Endometrial microvascular endothelial cells (primary cell): ENCODE measurements around the gene CCDC92. TPM values are rescaled to one million over a fixed set of nuclear protein-coding genes. Genes with fewer than 3 reads are reported as not detected.
"Not testable (repeated sequence)": the region's sequence is repeated elsewhere in the genome, so short reads cannot be mapped to it uniquely, and the experiment has no call there.

Source experiments
- in situ Hi-C: cut with HindIII; loops from 2 replicates; pipeline ENCODE4 v1.10.0; 2017; ENCODE audit warnings: low sequenced_read_pairs, low pct_unique_long_range_greater_than_20kb; ENCODE audit errors: inconsistent ontology term
- total RNA-seq: library from RNA; depleted of rRNA; stranded (reverse); fragments of >200 nt; gene quantifications from one replicate; pipeline ENCODE4 v1.2.3, GENCODE V29; 2015; ENCODE audit errors: inconsistent ontology term

The CCDC92 gene
- total RNA-seq, 1 donor from 2014 or later = 20.8 TPM

GRCh38 chr12:123957196-123957595, 15.4 kb downstream of the CCDC92 start:
- in situ Hi-C loops = no loop called here

DNA sequence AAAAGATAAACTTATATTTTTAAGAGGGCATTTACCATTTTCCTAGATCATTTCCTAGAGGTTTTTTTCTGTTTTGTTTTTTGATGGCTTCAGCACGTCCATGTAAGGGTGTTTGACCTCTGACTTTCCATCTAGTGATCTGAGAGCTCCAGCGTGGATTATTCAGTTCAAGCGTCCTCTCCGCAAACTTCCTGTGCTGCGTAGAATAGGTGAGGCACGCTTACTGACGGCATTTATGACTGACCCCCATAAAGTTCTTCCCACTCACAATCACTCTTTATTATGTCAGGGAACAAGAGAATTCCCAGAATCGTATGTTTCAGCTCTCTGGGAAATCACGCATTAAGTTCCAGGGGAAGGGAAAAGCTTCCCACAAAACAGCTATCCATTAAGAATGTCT, 16.4 kb downstream of the CCDC92 start:
- in situ Hi-C loops = no loop called here

DNA sequence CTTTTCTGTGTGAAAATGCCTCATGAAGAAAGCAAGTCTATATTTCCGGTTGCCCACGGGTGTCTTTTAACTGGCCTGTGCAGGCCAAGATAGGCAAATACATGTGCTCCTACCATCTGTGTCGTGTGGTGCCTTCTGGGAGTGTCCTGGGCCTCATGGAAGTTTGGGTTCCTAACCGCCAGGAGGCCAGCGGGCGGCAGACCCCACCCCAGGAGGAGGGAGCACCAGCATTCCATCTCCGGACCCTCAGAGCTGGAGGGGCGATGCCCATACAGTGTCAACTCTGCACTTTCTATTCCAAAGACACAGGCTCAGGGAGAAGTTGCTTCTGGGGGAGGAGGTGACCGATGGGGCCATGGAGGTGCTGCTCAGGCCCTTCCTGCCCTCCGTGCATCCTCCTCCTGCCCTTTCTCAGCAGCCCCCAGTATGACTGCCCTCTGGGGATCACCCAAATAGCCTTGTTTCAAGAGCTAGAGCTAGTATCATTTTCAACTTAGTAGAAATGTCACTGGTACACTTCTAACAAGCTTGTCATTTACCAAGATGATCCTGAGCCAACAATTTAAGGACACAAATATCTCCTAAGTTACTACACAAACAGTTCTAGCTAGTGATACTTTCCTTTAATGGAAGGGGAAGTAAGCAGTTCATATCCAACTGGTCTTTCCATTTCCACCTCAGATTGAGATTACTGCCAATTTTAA, 17.8 kb downstream of the CCDC92 start:
- in situ Hi-C loops = no loop called here

DNA sequence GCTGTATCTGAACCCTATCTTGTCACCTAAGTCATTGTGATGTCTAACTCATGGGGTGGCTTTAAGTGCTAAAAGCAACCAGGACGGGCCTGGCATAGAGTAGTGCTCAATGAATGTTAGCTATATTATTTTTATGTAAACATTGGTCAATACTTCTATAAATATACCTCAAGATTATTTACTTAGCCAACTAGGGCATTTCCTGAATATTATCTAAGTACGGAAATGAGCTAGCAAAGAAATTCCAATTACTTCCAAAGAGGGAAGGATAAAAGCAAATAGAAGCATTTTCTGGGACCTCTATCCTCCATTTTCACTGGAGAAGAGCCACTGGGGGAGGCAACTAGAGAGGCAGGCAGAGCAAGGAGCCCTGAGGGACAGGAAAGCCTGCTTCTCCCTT, 20.6 kb downstream of the CCDC92 start:
- in situ Hi-C loops = no loop called here

- in situ Hi-C loops = no loop called here
These were observed 21.2 kb downstream of the CCDC92 start for GRCh38 chr12:123951467-123951866.

DNA sequence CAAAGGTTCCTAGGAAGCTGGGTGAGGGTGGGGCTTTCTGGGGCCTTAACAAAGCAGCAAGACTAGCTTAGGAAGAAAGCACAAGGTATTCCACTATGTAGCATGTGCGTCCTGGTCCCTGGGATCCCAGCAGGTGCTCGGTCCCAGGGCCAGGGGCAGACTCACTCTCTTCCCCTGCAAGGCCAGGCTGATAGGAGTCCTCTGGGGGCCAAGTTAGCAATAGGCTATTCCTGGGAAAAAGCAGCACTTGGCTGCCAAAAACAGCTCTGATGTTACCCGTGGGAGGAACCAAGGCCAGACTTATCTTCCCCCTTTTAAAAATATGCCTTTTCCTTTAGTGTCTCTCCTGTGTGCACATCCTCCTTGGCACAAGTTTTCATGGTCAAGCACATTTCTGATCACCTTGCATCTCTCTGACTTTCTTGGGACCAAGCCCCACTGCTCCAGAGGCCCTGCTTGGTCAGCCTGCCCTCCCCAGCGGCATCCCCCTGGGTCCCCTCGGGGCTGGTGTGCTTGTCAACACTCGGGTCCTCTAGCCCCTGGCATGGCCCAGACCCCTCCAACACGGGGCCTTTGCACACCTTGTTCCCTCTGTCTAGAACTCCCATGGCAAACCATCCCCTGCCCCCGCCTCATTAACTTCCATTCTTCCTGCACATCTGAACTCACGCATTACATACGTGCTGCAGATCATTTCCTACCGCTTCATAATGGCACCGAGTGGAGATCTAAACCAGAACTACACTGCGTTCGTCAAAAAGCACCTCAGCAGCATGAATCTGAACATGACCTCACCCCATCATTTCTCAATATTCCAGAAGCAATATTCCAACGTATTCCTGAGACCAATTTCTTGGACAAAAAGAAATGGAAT, 21.9 kb downstream of the CCDC92 start:
- in situ Hi-C loops = no loop called here

- in situ Hi-C loops = no loop called here
These were observed 22.9 kb downstream of the CCDC92 start for GRCh38 chr12:123949770-123950165.

DNA sequence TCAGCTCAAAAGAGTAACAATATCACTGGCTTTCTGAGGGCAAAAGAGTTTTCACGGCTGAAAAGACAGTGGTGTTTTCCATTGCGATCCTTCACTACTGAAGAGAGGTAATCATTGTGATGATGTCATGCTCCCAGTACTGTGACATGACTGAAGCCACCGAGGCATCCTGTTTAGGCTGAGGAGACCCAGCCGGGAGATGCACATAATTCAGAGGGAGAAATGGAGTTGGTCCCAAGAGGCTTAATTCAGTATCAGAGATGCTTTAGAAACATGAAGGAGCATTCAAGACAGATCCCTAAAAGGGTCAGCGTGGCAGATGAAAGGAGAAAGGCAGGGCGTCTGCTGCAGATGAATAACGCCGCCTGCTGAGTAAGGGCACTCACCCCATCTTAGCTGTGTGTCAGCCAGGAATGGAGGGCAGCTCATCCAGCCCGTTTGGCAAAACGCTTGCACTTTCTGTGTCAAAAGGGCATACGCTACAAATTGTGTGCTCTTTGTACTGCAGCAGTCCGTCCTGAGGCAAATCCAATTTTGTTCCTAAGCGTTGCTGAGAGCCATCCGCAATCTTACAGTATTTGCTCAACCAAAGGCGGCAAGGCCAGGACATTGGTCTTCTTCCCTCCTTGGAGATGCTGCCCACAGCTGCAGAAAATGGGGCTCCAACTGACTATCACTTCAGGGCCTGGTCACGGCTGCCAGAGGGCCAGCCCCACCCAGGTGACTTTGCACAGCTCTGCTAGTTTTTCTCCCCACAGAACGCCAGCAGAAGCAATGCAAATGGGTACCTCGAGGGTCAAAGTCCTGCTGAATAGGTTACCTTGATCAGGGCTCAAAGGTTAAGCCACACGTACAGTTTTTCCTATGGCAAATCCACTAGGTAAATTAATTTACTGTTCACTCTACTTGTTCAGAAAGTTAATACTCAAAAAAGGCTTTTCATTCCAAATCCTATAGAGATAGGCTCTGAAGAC, 23.5 kb downstream of the CCDC92 start:
- in situ Hi-C loops = no loop called here

DNA sequence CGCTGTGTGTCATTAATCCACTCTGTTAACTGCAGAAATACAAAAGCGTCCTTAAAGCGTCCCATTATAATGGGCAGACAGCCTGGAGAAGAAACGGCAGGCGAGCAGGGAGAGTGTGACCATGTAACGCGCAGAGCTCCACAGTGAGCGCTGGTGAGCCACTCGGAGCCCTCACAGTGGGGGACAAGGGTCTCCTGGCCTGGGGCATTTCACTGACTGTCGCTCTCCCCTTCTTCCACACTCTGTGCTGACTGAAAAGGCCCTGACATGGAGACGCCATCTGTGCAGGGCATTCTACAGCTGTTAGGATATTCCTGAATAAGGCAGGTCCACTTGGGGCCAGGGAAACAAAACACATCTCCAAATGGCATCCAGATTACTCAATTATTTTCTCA, 24.2 kb downstream of the CCDC92 start:
- in situ Hi-C loops = no loop called here

DNA sequence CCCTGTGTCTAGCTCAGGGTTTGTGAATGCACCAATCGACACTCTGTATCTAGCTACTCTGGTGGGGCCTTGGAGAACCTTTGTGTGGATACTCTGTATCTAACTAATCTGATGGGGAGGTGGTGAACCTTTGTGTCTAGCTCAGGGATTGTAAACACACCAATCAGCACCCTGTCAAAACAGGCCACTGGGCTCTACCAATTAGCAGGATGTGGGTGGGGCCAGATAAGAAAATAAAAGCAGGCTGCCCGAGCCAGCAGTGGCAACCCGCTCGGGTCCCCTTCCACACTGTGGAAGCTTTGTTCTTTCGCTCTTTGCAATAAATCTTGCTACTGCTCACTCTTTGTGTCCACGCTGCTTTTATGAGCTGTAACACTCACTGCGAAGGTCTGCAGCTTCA, 25.1 kb downstream of the CCDC92 start:
- in situ Hi-C loops = not testable (repeated sequence)

GRCh38 chr12:123946516-123947505, 25.8 kb downstream of the CCDC92 start:
- in situ Hi-C loops = not testable (repeated sequence)

DNA sequence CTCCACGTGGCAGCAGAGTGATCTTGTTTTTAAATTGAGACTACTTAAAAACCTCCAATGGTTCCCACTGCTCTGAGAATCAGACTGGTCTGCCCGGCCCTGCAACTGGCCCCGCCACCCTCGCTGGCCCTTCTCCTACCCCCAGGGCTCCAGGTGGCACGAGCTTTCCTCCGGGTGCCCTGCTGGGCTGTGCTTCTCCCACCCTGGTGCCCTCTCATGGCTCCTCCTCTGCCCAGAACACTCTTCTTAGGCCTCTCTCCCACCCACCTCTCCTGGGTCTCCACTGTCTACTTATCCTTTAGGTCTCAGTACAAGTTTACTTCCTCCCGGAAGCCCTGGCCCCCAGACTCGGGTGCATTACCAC, 26.5 kb downstream of the CCDC92 start:
- in situ Hi-C loops = no loop called here

DNA sequence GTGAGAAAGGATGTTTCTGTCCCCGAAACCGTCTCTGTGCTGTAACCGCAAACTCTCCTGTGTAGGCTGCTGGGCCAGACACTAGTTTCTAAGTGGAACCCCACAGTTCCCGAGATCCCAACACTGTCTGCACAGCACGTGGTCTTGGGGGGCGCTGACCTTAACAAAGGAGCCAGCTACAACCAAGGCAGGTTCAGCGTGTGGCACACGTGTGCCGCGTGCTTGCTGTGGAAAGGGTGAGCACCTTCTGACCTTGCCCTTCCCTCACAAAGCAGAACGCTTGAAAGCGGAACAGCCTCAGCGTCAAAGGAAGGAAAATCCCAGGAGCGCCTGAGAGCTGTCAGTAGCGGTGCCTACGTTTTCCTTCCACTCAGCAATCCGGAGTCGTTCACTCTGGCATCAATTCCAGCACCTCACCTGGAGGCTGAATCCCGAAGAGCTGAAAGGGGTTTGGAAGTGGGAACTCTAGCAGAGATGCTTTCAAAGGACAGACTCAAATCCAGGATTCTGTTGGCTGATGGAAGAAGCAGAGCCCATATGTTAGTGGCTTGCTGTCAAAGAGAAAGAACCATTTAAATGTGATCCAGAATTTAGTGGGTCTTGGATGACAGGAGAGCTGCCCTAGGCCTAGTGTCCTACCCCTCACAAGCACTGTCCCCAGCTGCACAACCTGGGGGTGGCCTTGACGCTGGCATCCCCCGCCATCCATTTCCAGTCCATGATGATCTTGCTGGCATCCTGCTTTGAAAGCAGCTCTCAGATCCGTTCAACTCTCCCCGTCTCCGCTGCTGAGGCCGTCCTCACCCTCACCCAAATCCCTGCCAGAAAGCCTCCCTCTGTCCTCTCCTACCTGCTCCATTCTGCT, 27.1 kb downstream of the CCDC92 start:
- in situ Hi-C loops = no loop called here

- in situ Hi-C loops = no loop called here
These were observed 27.9 kb downstream of the CCDC92 start for GRCh38 chr12:123944696-123945095.

DNA sequence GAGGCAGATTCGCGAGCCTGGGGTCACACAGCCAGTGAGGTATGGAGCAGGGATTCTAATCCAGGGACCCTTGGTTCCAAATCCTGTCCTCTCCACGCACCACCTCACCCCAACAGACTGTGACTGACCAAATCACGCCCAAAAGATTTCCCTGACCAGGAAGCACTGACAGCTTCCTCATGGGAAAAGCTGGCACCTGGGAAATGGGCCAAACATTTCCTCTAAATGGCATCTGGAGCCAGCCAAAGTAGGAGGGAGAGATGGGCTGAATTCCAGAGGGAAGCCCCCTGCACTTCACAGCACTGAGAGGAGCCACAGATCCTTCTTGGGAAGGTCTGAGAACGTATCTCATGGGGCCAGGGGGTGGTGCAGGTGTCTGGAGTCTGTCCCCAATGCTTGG, 28.8 kb downstream of the CCDC92 start:
- in situ Hi-C loops = no loop called here

GRCh38 chr12:123942911-123943648, 29.6 kb downstream of the CCDC92 start:
- in situ Hi-C loops = no loop called here

GRCh38 chr12:123942238-123942653, 30.4 kb downstream of the CCDC92 start:
- in situ Hi-C loops = no loop called here
